RWPE2 (cell line): ENCODE measurements around the gene RREB1.
"Not testable (repeated sequence)": the region's sequence is repeated elsewhere in the genome, so short reads cannot be mapped to it uniquely, and the experiment has no call there.

Source experiments
- ATAC-seq: fragments of 200-7000 bp; cut with Tn5 transposase; 3 replicates; pipeline ENCODE4 v1.9.1; 2021; ENCODE audit warnings: low read depth
- DNase-seq: peaks from one replicate; pipeline ENCODE4 v3.0.0-alpha.2; 2020; ENCODE audit warnings: low spot score
- H3K27ac ChIP-seq: fragments of 450-650 bp; 2 replicates; pipeline ENCODE4 v1.5.1; 2017; ENCODE audit warnings: mild to moderate bottlenecking; ENCODE audit not compliant: poor library complexity, severe bottlenecking
- H3K27me3 ChIP-seq: fragments of 250-450 bp; sonication (Bioruptor Pico); 2 replicates; pipeline ENCODE4 v1.5.1; 2021; ENCODE audit warnings: mild to moderate bottlenecking, moderate library complexity; ENCODE audit not compliant: insufficient read depth, poor library complexity, severe bottlenecking
- H3K36me3 ChIP-seq: fragments of 250-450 bp; sonication (Bioruptor Pico); 2 replicates; pipeline ENCODE4 v1.5.1; 2020; ENCODE audit warnings: low read depth, mild to moderate bottlenecking, moderate library complexity
- H3K4me1 ChIP-seq: fragments of 250-450 bp; sonication (Bioruptor Pico); 2 replicates; pipeline ENCODE4 v1.5.1; 2021; ENCODE audit warnings: mild to moderate bottlenecking, moderate library complexity; ENCODE audit not compliant: insufficient read depth, poor library complexity, severe bottlenecking
- H3K4me3 ChIP-seq: fragments of 250-450 bp; sonication (Bioruptor Pico); 2 replicates; pipeline ENCODE4 v1.5.1; 2021; ENCODE audit warnings: mild to moderate bottlenecking, moderate library complexity; ENCODE audit not compliant: severe bottlenecking
- H3K9me3 ChIP-seq: fragments of 250-450 bp; sonication (Bioruptor Pico); 2 replicates; pipeline ENCODE4 v1.5.1; 2021; ENCODE audit warnings: mild to moderate bottlenecking, moderate library complexity; ENCODE audit not compliant: severe bottlenecking
- TF ChIP-seq, protein P1 (sequence below): fragments of 450-650 bp; IDR thresholded peaks from one replicate; pipeline ENCODE4 v1.5.1; 2017; ENCODE audit warnings: mild to moderate bottlenecking, moderate library complexity; ENCODE audit not compliant: poor library complexity, severe bottlenecking

RREB1 gene

GRCh38 chr6:7156643-7157278 is 49.0 kb downstream of the RREB1 start:
- TF ChIP-seq, protein P1, sequence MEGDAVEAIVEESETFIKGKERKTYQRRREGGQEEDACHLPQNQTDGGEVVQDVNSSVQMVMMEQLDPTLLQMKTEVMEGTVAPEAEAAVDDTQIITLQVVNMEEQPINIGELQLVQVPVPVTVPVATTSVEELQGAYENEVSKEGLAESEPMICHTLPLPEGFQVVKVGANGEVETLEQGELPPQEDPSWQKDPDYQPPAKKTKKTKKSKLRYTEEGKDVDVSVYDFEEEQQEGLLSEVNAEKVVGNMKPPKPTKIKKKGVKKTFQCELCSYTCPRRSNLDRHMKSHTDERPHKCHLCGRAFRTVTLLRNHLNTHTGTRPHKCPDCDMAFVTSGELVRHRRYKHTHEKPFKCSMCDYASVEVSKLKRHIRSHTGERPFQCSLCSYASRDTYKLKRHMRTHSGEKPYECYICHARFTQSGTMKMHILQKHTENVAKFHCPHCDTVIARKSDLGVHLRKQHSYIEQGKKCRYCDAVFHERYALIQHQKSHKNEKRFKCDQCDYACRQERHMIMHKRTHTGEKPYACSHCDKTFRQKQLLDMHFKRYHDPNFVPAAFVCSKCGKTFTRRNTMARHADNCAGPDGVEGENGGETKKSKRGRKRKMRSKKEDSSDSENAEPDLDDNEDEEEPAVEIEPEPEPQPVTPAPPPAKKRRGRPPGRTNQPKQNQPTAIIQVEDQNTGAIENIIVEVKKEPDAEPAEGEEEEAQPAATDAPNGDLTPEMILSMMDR, result no peak
- Histone ChIP-seq H3K4me1 (peaks cover 64% of the 10 kb centered on the region), H3K4me3 (no peak overlapping the region), H3K27me3 (no peaks in the 10 kb centered on the region), H3K9me3 (no peaks in the 10 kb centered on the region), H3K27ac (peak overlapping the region; percentile 42), H3K36me3 (peaks cover 17% of the 10 kb centered on the region; the same call in 1 of the 2 replicates)
- ATAC-seq (peak; percentile 65), DNase-seq (no peak)

GRCh38 chr6:7157307-7157706 is 49.5 kb downstream of the RREB1 start:
- Histone ChIP-seq H3K36me3 (peaks cover 12% of the 10 kb centered on the region; the same call in 1 of the 2 replicates), H3K27ac (peak overlapping the region; percentile 42), H3K4me1 (peaks cover 59% of the 10 kb centered on the region)
- DNase-seq, H3K9me3 ChIP-seq, ATAC-seq, H3K4me3 ChIP-seq, H3K27me3 ChIP-seq: not testable (repeated sequence)

DNA sequence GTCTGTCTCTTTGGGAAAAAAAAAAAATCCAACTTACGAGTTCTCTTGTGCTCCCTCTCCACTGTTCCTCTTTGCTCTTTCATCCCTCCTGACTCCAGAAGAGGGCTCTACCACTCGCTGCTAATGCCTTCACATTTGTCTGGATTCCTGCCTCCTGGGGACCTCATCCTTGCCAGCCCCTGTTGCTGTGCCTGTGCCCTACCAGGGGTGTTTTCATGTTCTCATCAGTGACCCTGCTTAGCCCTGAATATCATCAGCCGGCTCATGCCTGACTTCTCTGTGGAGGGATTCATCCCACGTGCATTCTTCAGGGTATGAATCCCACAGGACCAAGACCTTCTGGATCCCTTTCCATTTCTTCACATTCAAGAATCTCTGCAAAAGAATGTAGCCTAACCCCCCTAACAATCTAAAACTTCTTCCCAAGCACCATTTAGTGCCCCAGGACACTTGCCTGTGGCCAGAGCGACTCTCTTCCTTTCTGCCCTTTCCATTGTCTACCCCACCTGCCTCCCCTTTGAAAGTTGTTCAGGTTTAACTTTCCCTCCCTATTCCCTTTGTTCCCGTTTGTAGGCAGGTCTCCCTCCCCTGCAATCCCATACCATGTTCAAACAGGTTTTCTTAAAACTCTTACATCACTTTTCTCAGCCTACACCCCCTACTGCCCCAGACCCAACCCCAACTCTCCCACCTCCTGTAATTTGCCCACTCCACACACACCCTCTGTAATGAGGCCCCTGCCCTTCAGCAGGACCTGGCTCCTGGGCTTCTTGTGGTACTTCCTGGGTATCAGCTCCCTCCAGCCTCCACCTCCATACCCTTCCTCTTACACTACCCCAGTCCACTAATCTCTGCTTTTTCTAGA is 50.2 kb downstream of the RREB1 start:
- H3K27me3 ChIP-seq, result no peaks in the 10 kb centered on the region
- no peak for DNase-seq
- no peaks in the 10 kb centered on the region for H3K9me3 ChIP-seq
- TF ChIP-seq, protein P1, result no peak
- H3K27ac ChIP-seq, result peak overlapping the region; percentile 42
- H3K36me3 ChIP-seq, result peaks cover 9% of the 10 kb centered on the region
- ATAC-seq, result no peak; the same call in 2 of the 3 replicates
- peaks cover 55% of the 10 kb centered on the region for H3K4me1 ChIP-seq
- no peak overlapping the region for H3K4me3 ChIP-seq

- no peak for ATAC-seq
- DNase-seq, result no peak
- no peak overlapping the region for H3K4me3 ChIP-seq
- TF ChIP-seq, protein P1, result no peak
- H3K27me3 ChIP-seq, result no peaks in the 10 kb centered on the region
- H3K9me3 ChIP-seq, result no peaks in the 10 kb centered on the region
- peaks cover 21% of the 10 kb centered on the region for H3K36me3 ChIP-seq
- peak overlapping the region; percentile 2 for H3K27ac ChIP-seq
- peaks cover 70% of the 10 kb centered on the region for H3K4me1 ChIP-seq
These were observed 52.2 kb downstream of the RREB1 start for GRCh38 chr6:7159790-7160525.

DNA sequence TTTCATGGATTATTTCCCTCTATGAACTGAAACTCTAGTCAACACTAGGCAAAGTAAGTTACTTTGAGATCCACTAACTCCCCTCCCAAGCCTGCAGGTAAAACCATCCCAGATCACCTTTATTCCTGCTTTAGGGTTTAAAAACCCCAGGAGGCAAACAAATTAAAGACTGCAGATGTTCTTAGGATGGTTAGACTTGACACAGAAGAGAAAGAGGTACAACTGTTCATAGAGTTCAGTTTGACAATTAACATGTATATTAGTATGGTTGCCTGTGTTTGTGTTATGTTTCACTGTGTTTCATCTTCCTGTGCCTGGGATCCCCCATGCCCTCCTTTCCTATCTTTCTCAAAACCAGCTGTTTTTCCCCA is 53.5 kb downstream of the RREB1 start:
- Histone ChIP-seq H3K4me3 (no peak overlapping the region), H3K4me1 (peaks cover 66% of the 10 kb centered on the region), H3K27me3 (no peaks in the 10 kb centered on the region), H3K27ac (peak overlapping the region; percentile 2), H3K9me3 (no peaks in the 10 kb centered on the region), H3K36me3 (peaks cover 24% of the 10 kb centered on the region)
- TF ChIP-seq, protein P1, result no peak
- ATAC-seq, result no peak
- no peak for DNase-seq
